NT2/D1 (cell line): ENCODE measurements around the gene KHDRBS1.

ENCODE experiments used
- YY1 ChIP-seq: IDR thresholded peaks from 2 replicates; pipeline ENCODE4 v1.6.1; 2011; ENCODE audit not compliant: insufficient read length, insufficient read depth
- ZNF274 ChIP-seq: IDR thresholded peaks from 2 replicates; pipeline ENCODE4 v1.6.1; 2011; ENCODE audit warnings: mild to moderate bottlenecking, low read depth, low read length

GRCh38 chr1:31978843-31979400 is 34.7 kb upstream of the KHDRBS1 start:
- TF ChIP-seq YY1 (no peak), ZNF274 (no peak)
